ENCODE measurements around the gene C9orf72.

Gene C9orf72

GRCh38 chr9:27563738-27564430 lies 9.4 kb downstream of the C9orf72 start:
- ChIA-PET POLR2A (no interaction called here), CTCF (interaction anchor here (1.2 kb wide), 1 partner anchor 39 kb away, joined by 3 read pairs; no protein-coding TSS in a partner anchor)
- TF ChIP-seq CTCF (IDR thresholded peaks at IDR 0.05; ENCODE audit: control extremely low read depth, extremely low read depth, low read depth, missing control alignments), result no peak
- no peak for DNase-seq (ENCODE audit: extremely low spot score)

- ChIA-PET CTCF (interaction anchor here (1.5 to 1.6 kb wide), 2 partner anchors 14 to 229 kb away, joined by 4 to 5 read pairs; no protein-coding TSS in a partner anchor), POLR2A (no interaction called here)
- DNase-seq (ENCODE audit: extremely low spot score), result no peak
- no peak for TF ChIP-seq CTCF (IDR thresholded peaks at IDR 0.05; ENCODE audit: control extremely low read depth, extremely low read depth, low read depth, missing control alignments)
These were observed 11.6 kb downstream of the C9orf72 start for GRCh38 chr9:27561685-27562084.

GRCh38 chr9:27560457-27560856 lies 12.8 kb downstream of the C9orf72 start:
- no peak for DNase-seq (ENCODE audit: extremely low spot score)
- ChIA-PET POLR2A (interaction anchor here (1.0 kb wide), 1 partner anchor 12 kb away, joined by 3 read pairs; the partner anchor contains the start of gene C9orf72), CTCF (interaction anchor here (1.2 to 1.9 kb wide), 7 partner anchors 9 to 228 kb away, joined by 3 to 14 read pairs (median 5); partner anchors contain the start of genes C9orf72 and MOB3B)
- no peak for TF ChIP-seq CTCF (IDR thresholded peaks at IDR 0.05; ENCODE audit: control extremely low read depth, extremely low read depth, low read depth, missing control alignments)

- POLR2A ChIA-PET, result no interaction called here
- CTCF ChIA-PET, result no interaction called here
- no peak for DNase-seq (ENCODE audit: extremely low spot score)
- no peak for TF ChIP-seq CTCF (IDR thresholded peaks at IDR 0.05; ENCODE audit: control extremely low read depth, extremely low read depth, low read depth, missing control alignments)
These were observed 15.0 kb downstream of the C9orf72 start for GRCh38 chr9:27558307-27558706.

GRCh38 chr9:27556470-27556869 lies 16.8 kb downstream of the C9orf72 start:
- no peak for TF ChIP-seq CTCF (IDR thresholded peaks at IDR 0.05; ENCODE audit: control extremely low read depth, extremely low read depth, low read depth, missing control alignments)
- DNase-seq (ENCODE audit: extremely low spot score), result no peak
- ChIA-PET POLR2A (no interaction called here), CTCF (interaction anchor here (1.0 to 1.1 kb wide), 2 partner anchors 16 to 224 kb away, joined by 3 read pairs; no protein-coding TSS in a partner anchor)

- ChIA-PET POLR2A (no interaction called here), CTCF (interaction anchor here (1.3 kb wide), 1 partner anchor 14 kb away, joined by 3 read pairs; no protein-coding TSS in a partner anchor)
- DNase-seq (ENCODE audit: extremely low spot score), result no peak
- TF ChIP-seq CTCF (IDR thresholded peaks at IDR 0.05; ENCODE audit: control extremely low read depth, extremely low read depth, low read depth, missing control alignments), result no peak
These were observed 18.6 kb downstream of the C9orf72 start for GRCh38 chr9:27554712-27555111.
